ENCODE data around the gene PDE10A.
"Not testable (repeated sequence)": the region's sequence is repeated elsewhere in the genome, so short reads cannot be mapped to it uniquely, and the experiment has no call there.

PDE10A gene

GRCh38 chr6:165632194-165632593 lies 30.8 kb downstream of the PDE10A start:
- no peak overlapping the region for H3K4me3 ChIP-seq (replicated peaks; ENCODE audit: low read depth, low read length)
- peak; percentile 76 for DNase-seq (ENCODE audit: low read depth)
- no peak for TF ChIP-seq CTCF (IDR thresholded peaks at IDR 0.05; ENCODE audit: low read length, missing control alignments)

- no peak for TF ChIP-seq CTCF (IDR thresholded peaks at IDR 0.05; ENCODE audit: low read length, missing control alignments)
- H3K4me3 ChIP-seq (replicated peaks; ENCODE audit: low read depth, low read length) = no peak overlapping the region
- no peak for DNase-seq (ENCODE audit: low read depth)
Observed at GRCh38 chr6:165630544-165630953, 32.5 kb downstream of the PDE10A start.

GRCh38 chr6:165628955-165629354 lies 34.1 kb downstream of the PDE10A start:
- TF ChIP-seq CTCF (IDR thresholded peaks at IDR 0.05; ENCODE audit: low read length, missing control alignments) = no peak
- no peak overlapping the region for H3K4me3 ChIP-seq (replicated peaks; ENCODE audit: low read depth, low read length)
- no peak for DNase-seq (ENCODE audit: low read depth)

GRCh38 chr6:165627366-165627765 lies 35.7 kb downstream of the PDE10A start:
- DNase-seq (ENCODE audit: low read depth) = no peak
- no peak for TF ChIP-seq CTCF (IDR thresholded peaks at IDR 0.05; ENCODE audit: low read length, missing control alignments)

GRCh38 chr6:165626711-165627110 lies 36.3 kb downstream of the PDE10A start:
- TF ChIP-seq CTCF (IDR thresholded peaks at IDR 0.05; ENCODE audit: low read length, missing control alignments) = no peak
- H3K4me3 ChIP-seq (replicated peaks; ENCODE audit: low read depth, low read length) = no peak overlapping the region
- DNase-seq (ENCODE audit: low read depth) = no peak

More at GRCh38 chr6:165627366-165627765, 35.7 kb downstream of the PDE10A start:
- H3K4me3 ChIP-seq (replicated peaks; ENCODE audit: low read depth, low read length) = no peak overlapping the region

GRCh38 chr6:165624871-165625639 lies 38.0 kb downstream of the PDE10A start:
- no peak for DNase-seq (ENCODE audit: low read depth)
- no peak overlapping the region for H3K4me3 ChIP-seq (replicated peaks; ENCODE audit: low read depth, low read length)
- TF ChIP-seq CTCF (IDR thresholded peaks at IDR 0.05; ENCODE audit: low read length, missing control alignments) = no peak

GRCh38 chr6:165621940-165622339 lies 41.1 kb downstream of the PDE10A start:
- H3K4me3 ChIP-seq (replicated peaks; ENCODE audit: low read depth, low read length) = no peak overlapping the region
- no peak for TF ChIP-seq CTCF (IDR thresholded peaks at IDR 0.05; ENCODE audit: low read length, missing control alignments)
- no peak for DNase-seq (ENCODE audit: low read depth)

GRCh38 chr6:165618891-165619290 lies 44.1 kb downstream of the PDE10A start:
- not testable (repeated sequence) for H3K4me3 ChIP-seq (replicated peaks; ENCODE audit: low read depth, low read length)

More at GRCh38 chr6:165618891-165619290, 44.1 kb downstream of the PDE10A start:
- DNase-seq (ENCODE audit: low read depth) = not testable (repeated sequence)

Measured in fibroblast of pulmonary artery (primary cell).